Measurements from ENCODE around the gene RIT1. TPM values are rescaled to one million over a fixed set of nuclear protein-coding genes. Genes with fewer than 3 reads are reported as not detected.
A peak's percentile ranks its signal among the peaks of the same experiment; 100 is the strongest.

RIT1 gene
- total RNA-seq, 1 experiment from 2014 or later: 26.4 TPM

GRCh38 chr1:155925506-155925905 is 14.4 kb upstream of the RIT1 start:
- no peak overlapping the region for H3K56ac ChIP-seq (ENCODE audit: insufficient read length, low read depth, low read length)
- H3K4me1 Mint-ChIP-seq: no peaks in the 10 kb centered on the region; a peak in 1 of 4 replicates
- H4K91ac ChIP-seq (ENCODE audit: insufficient read length, low read depth, low read length): no peak overlapping the region
- no peak overlapping the region for H2AFZ ChIP-seq (ENCODE audit: low read length)
- no peaks in the 10 kb centered on the region for H4K20me1 ChIP-seq (ENCODE audit: control insufficient read depth, insufficient read depth, insufficient read length)
- no peak overlapping the region for H2BK120ac ChIP-seq (ENCODE audit: low read depth, low read length, poor library complexity, severe bottlenecking)
- H3K79me1 ChIP-seq (ENCODE audit: insufficient read depth, low read depth, low read length, poor library complexity, severe bottlenecking): no peaks in the 10 kb centered on the region
- no peak overlapping the region for H3K4ac ChIP-seq (ENCODE audit: low read depth, low read length)
- H3K4me1 ChIP-seq (ENCODE audit: insufficient read depth, low read length): no peaks in the 10 kb centered on the region
- no peak overlapping the region for H2BK20ac ChIP-seq (ENCODE audit: low read depth, low read length, poor library complexity, severe bottlenecking)
- peaks cover 64 to 95% (median 94%) of the 10 kb centered on the region in 3 experiments for H3K36me3 Mint-ChIP-seq (ENCODE audit: insufficient read depth in 1 of 3, low read depth in 3 of 3)
- H2BK5ac ChIP-seq (ENCODE audit: insufficient read length, low read length): no peak overlapping the region
- WGBS (ENCODE audit: extremely low coverage, insufficient read length, low lambda C conversion rate): no CpG with 5 or more reads among the region's 2 CpGs
- no peak for DNase-seq
- H3K14ac ChIP-seq (ENCODE audit: insufficient read depth, low read length): no peak overlapping the region
- H3K27me3 ChIP-seq (ENCODE audit: insufficient read depth, low read length): no peaks in the 10 kb centered on the region
- H3K18ac ChIP-seq (ENCODE audit: insufficient read length, low read depth, low read length): no peak overlapping the region
- no peak overlapping the region for H2AK5ac ChIP-seq (ENCODE audit: insufficient read length, low read length)
- H3K9me3 Mint-ChIP-seq: no peaks in the 10 kb centered on the region
- H3K4me2 ChIP-seq (ENCODE audit: insufficient read depth, insufficient read length, low read length): no peak overlapping the region
- H4K8ac ChIP-seq (replicated peaks; ENCODE audit: insufficient read length, low read depth, low read length): no peak overlapping the region
- no peak overlapping the region for H4K5ac ChIP-seq (ENCODE audit: insufficient read length, low read depth, low read length)
- H3T11ph ChIP-seq (ENCODE audit: low read length): no peak overlapping the region
- H3K9ac ChIP-seq (ENCODE audit: extremely low read depth, insufficient read length, low read length): no peak overlapping the region
- H3K27ac ChIP-seq (ENCODE audit: insufficient read length, low read depth, low read length): no peak overlapping the region
- H3K23ac ChIP-seq (ENCODE audit: insufficient read length, low read depth, low read length): no peak overlapping the region
- no peaks in the 10 kb centered on the region for H3K9me3 ChIP-seq (ENCODE audit: control insufficient read depth, low read depth, low read length)
- H2BK12ac ChIP-seq (ENCODE audit: insufficient read length, low read depth, low read length): no peak overlapping the region
- no peaks in the 10 kb centered on the region for H3K79me2 ChIP-seq (ENCODE audit: insufficient read depth, low read length)
- no peak overlapping the region for H3K4me3 Mint-ChIP-seq
- no peaks in the 10 kb centered on the region for H3K27me3 Mint-ChIP-seq (ENCODE audit: low read depth)
- no peak overlapping the region for H2BK15ac ChIP-seq (ENCODE audit: low read depth, low read length)
- peak overlapping the region in 1 of 3 experiments; percentile 30; a peak in 3 of 7 replicates for H3K27ac Mint-ChIP-seq
- TF ChIP-seq CTCF (conservative IDR thresholded peaks at IDR 0.05): no peak
- no peaks in the 10 kb centered on the region for H3K23me2 ChIP-seq (ENCODE audit: insufficient read length, low read depth, low read length, poor library complexity, severe bottlenecking)
